ENCODE measurements around the gene DEPDC1. TPM values are rescaled to one million over a fixed set of nuclear protein-coding genes. Genes with fewer than 3 reads are reported as not detected.

DEPDC1 gene
- 10 to 100 TPM; 15.9 to 24.3 TPM for total RNA-seq

GRCh38 chr1:68496680-68497357 is at the start of gene DEPDC1:
TSS of gene DEPDC1 (minus strand) at chr1:68497082. CDS start at chr1:68496999, 83 bp downstream.
- ATAC-seq (peak; percentile 98), DNase-seq (peak; percentile 88)
- Mint-ChIP-seq H3K4me1 (peaks cover 15% of the 10 kb centered on the region), H3K27ac (peak within 1 kb of the TSS; percentile 57), H3K27me3 (peaks cover 10% of the 10 kb centered on the region), H3K4me3 (peak within 1 kb of the TSS; percentile 82), H3K36me3 (ENCODE audit: low read depth) (peaks cover 2% of the 10 kb centered on the region), H3K9me3 (ENCODE audit: low read depth) (peaks cover 4% of the 10 kb centered on the region)
- POLR2A ChIA-PET = no interaction called here
- CTCF ChIA-PET = interaction anchor here (0.5 to 1.0 kb wide), 2 partner anchors 10 to 96 kb away, joined by 3 read pairs; no protein-coding TSS in a partner anchor
- intact Hi-C loops (cut with DNase I, micrococcal nuclease) = loop anchor here in 1 of 2 experiments (10.0 kb wide), 1 partner anchor 812 kb away; the partner anchor contains the start of gene GADD45A

DNA sequence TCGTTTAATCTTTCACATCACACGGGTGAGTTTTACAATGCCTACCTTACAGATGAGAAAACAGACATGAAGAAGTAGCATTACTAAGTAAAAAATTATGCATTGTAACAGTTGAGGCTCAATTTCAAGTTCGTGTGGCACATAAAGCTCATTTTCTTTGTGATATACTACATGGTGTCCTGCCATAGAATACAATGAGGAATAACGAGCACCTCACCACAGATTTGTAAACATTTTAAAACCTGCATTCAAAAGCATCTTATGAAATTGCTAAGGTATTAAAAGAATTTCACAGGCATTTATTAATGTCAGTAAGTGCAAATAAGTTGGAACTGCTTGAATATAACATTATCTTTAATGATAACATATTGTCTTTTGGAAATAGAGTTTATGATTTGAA is 47.8 kb upstream of the DEPDC1 start:
- DNase-seq (no peak), ATAC-seq (no peak)
- no peaks in the 10 kb centered on the region for H3K27me3 Mint-ChIP-seq
- no peaks in the 10 kb centered on the region for H3K36me3 Mint-ChIP-seq (ENCODE audit: low read depth)
- CTCF ChIA-PET = no interaction called here
- no peak overlapping the region for H3K27ac Mint-ChIP-seq
- H3K9me3 Mint-ChIP-seq (ENCODE audit: low read depth) = no peaks in the 10 kb centered on the region
- POLR2A ChIA-PET = no interaction called here
- H3K4me3 Mint-ChIP-seq = no peak overlapping the region
- intact Hi-C loops (cut with DNase I, micrococcal nuclease) = no loop called here
- no peaks in the 10 kb centered on the region for H3K4me1 Mint-ChIP-seq

- ATAC-seq (no peak), DNase-seq (no peak)
- Mint-ChIP-seq H3K36me3 (ENCODE audit: low read depth) (no peaks in the 10 kb centered on the region), H3K27me3 (no peaks in the 10 kb centered on the region), H3K27ac (no peak overlapping the region), H3K9me3 (ENCODE audit: low read depth) (no peaks in the 10 kb centered on the region), H3K4me3 (no peak overlapping the region), H3K4me1 (no peaks in the 10 kb centered on the region)
- POLR2A ChIA-PET = interaction anchor here (0.6 kb wide), 1 partner anchor 1547 kb away, joined by 5 read pairs; no protein-coding TSS in a partner anchor
- CTCF ChIA-PET = no interaction called here
- intact Hi-C loops (cut with DNase I, micrococcal nuclease) = no loop called here
Observed at GRCh38 chr1:68542586-68542985, 45.7 kb upstream of the DEPDC1 start.

- Mint-ChIP-seq H3K4me3 (no peak overlapping the region), H3K4me1 (no peaks in the 10 kb centered on the region), H3K27ac (no peak overlapping the region), H3K36me3 (ENCODE audit: low read depth) (no peaks in the 10 kb centered on the region), H3K9me3 (ENCODE audit: low read depth) (no peaks in the 10 kb centered on the region), H3K27me3 (no peaks in the 10 kb centered on the region)
- intact Hi-C loops (cut with DNase I, micrococcal nuclease) = no loop called here
- CTCF ChIA-PET = no interaction called here
- ATAC-seq = no peak
- DNase-seq = no peak
- POLR2A ChIA-PET = no interaction called here
Observed at GRCh38 chr1:68538941-68539340, 42.1 kb upstream of the DEPDC1 start.

DNA sequence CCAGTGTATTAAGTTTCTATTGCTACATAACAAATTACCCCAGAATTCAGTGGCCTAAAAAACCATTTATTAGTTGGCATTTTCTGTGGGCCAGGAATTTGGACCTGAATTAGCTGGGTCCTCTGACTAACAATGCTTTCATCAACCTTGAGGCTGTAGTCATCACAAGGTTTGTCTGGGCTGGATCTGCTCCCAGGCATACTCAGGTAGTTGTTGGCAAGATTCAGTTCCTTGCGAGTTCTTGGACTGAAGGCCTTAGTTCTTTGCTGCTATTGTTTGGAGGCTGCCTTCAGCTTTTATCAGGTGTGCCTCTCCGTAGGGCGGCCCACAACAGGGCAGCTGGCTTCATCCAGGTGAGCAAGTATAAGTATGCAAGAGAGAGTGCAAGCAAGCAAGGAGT is 31.4 kb upstream of the DEPDC1 start:
- ATAC-seq (no peak), DNase-seq (no peak)
- ChIA-PET POLR2A (no interaction called here), CTCF (no interaction called here)
- Mint-ChIP-seq H3K36me3 (ENCODE audit: low read depth) (no peaks in the 10 kb centered on the region), H3K9me3 (ENCODE audit: low read depth) (no peaks in the 10 kb centered on the region), H3K4me1 (no peaks in the 10 kb centered on the region), H3K27me3 (peaks cover 6% of the 10 kb centered on the region), H3K4me3 (no peak overlapping the region), H3K27ac (no peak overlapping the region)
- intact Hi-C loops (cut with DNase I, micrococcal nuclease) = no loop called here

- ATAC-seq = no peak
- ChIA-PET POLR2A (no interaction called here), CTCF (no interaction called here)
- H3K36me3 Mint-ChIP-seq (ENCODE audit: low read depth) = no peaks in the 10 kb centered on the region
- H3K9me3 Mint-ChIP-seq (ENCODE audit: low read depth) = no peaks in the 10 kb centered on the region
- H3K27me3 Mint-ChIP-seq = peaks cover 1% of the 10 kb centered on the region
- no peak overlapping the region for H3K4me3 Mint-ChIP-seq
- no peak overlapping the region for H3K27ac Mint-ChIP-seq
- H3K4me1 Mint-ChIP-seq = no peaks in the 10 kb centered on the region
- DNase-seq = no peak
- intact Hi-C loops (cut with DNase I, micrococcal nuclease) = no loop called here
Observed at GRCh38 chr1:68525781-68526180, 28.9 kb upstream of the DEPDC1 start.

DNA sequence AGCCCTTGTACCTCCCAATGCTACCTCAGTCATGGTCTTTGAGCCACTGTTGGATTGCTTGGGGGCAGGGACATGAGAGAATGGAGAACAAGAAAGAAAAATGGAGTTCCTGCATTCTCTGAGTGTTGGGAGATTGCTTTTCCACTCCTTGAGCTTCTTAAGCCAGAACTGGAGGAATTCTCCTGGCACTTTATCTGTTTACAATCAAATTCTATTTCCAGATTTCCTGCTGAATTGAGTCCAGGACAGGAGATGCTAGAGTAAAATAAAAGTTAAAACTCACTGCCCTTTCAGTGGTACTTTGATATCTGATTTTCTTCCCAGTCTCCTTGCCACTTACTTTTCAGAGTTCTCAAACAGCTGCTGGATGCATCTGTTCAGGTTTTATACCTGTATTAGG is 24.4 kb upstream of the DEPDC1 start:
- Mint-ChIP-seq H3K4me3 (no peak overlapping the region), H3K9me3 (ENCODE audit: low read depth) (no peaks in the 10 kb centered on the region), H3K27ac (no peak overlapping the region), H3K4me1 (no peaks in the 10 kb centered on the region), H3K27me3 (peaks cover 8% of the 10 kb centered on the region), H3K36me3 (ENCODE audit: low read depth) (no peaks in the 10 kb centered on the region)
- POLR2A ChIA-PET = no interaction called here
- DNase-seq = no peak
- CTCF ChIA-PET = no interaction called here
- no peak for ATAC-seq
- intact Hi-C loops (cut with DNase I, micrococcal nuclease) = no loop called here

DNA sequence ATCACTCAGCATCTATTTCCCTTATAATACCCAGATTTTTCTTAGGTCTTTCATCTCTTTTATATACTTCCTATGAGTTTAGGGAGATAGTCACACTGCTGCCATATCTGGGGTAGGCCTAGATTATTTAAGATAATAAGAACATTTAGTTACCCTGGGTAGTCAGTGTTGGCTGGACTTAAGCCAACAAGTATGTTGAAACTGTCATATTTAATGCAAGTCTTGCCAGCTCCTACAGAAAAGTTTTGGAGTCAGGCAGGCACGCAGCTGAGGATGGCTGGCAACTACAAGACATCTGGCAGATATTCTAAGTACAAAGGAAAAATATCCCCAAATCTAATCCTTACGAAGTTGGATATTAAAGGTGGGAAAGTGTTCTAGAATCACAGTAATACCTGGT is 19.2 kb upstream of the DEPDC1 start:
- intact Hi-C loops (cut with DNase I, micrococcal nuclease) = no loop called here

DNA sequence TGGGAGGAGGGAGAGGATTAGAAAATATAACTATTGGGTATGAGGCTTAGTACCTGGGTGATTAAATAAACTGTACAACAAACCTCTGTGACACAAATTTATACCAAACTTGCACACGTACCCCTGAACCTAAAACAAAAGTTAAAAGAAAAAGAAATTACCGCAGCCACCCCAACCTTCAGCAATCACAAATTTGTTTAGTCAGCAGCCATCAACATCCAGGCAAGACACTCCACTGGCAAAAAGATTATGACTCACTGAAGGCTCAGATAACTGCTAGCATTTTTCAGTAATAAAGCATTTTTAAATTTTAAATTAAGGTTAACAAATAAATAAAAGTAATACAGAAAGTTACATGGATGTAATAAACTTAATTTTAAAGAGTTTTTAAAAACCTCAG is 14.4 kb upstream of the DEPDC1 start:
- H3K27me3 Mint-ChIP-seq = no peaks in the 10 kb centered on the region
- H3K27ac Mint-ChIP-seq = no peak overlapping the region
- H3K36me3 Mint-ChIP-seq (ENCODE audit: low read depth) = no peaks in the 10 kb centered on the region
- POLR2A ChIA-PET = no interaction called here
- H3K4me3 Mint-ChIP-seq = no peak overlapping the region
- no peak for ATAC-seq
- intact Hi-C loops (cut with DNase I, micrococcal nuclease) = no loop called here
- DNase-seq = no peak
- CTCF ChIA-PET = no interaction called here
- H3K9me3 Mint-ChIP-seq (ENCODE audit: low read depth) = no peaks in the 10 kb centered on the region
- no peaks in the 10 kb centered on the region for H3K4me1 Mint-ChIP-seq

More for the DNA sequence above, 19.2 kb upstream of the DEPDC1 start:
- POLR2A ChIA-PET = no interaction called here
- no peaks in the 10 kb centered on the region for H3K36me3 Mint-ChIP-seq (ENCODE audit: low read depth)
- CTCF ChIA-PET = no interaction called here
- no peak for ATAC-seq
- H3K4me3 Mint-ChIP-seq = no peak overlapping the region
- H3K4me1 Mint-ChIP-seq = no peaks in the 10 kb centered on the region
- peaks cover 8% of the 10 kb centered on the region for H3K27me3 Mint-ChIP-seq
- no peak for DNase-seq
- H3K27ac Mint-ChIP-seq = no peak overlapping the region
- no peaks in the 10 kb centered on the region for H3K9me3 Mint-ChIP-seq (ENCODE audit: low read depth)

DNA sequence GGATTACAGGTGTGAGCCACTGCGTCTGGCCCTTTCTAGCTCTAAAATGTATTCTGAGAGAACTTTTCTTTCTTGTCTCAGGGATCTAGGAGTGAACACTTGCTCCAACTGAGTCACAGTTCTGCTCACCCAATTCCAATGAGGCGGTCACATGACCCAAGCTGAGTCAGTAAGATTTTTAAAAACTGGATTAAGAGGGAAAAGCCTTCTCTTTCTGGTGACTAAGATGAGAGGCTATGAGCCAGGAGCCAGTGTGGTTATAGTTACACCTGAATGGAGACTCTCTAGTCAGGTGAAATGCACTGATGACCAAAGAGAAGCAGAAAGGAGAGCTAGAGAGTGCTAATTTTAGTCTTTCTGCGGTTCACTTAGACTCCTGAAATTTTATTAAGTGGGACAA is 9.5 kb upstream of the DEPDC1 start:
- DNase-seq = no peak
- Mint-ChIP-seq H3K4me1 (peaks cover 2% of the 10 kb centered on the region), H3K36me3 (ENCODE audit: low read depth) (no peaks in the 10 kb centered on the region), H3K27ac (no peak overlapping the region), H3K27me3 (peaks cover 7% of the 10 kb centered on the region), H3K4me3 (no peak overlapping the region), H3K9me3 (ENCODE audit: low read depth) (peaks cover 6% of the 10 kb centered on the region)
- no peak for ATAC-seq
- CTCF ChIA-PET = interaction anchor here (1.0 kb wide), 1 partner anchor 9 kb away, joined by 3 read pairs; the partner anchor contains the start of gene DEPDC1
- intact Hi-C loops (cut with DNase I, micrococcal nuclease) = no loop called here
- POLR2A ChIA-PET = no interaction called here

DNA sequence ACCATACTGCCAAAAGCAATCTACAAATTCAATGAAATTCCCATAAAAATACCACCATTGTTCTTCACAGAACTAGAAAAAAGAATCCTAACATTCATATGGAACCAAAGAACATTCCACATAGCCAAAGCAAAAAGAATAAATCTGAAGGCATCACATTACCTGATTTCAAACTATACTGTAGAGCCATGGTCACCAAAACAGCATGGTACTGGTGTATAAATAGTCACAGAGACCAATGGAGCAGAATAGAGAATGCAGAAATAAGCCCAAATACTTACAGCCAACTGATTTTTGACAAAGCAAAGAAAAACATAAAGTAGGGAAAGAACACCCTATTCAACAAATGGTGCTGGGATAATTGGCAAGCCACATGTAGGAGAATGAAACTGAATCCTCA is 6.2 kb upstream of the DEPDC1 start:
- Mint-ChIP-seq H3K36me3 (ENCODE audit: low read depth) (no peaks in the 10 kb centered on the region), H3K9me3 (ENCODE audit: low read depth) (peaks cover 6% of the 10 kb centered on the region), H3K27me3 (peaks cover 9% of the 10 kb centered on the region), H3K4me1 (peaks cover 4% of the 10 kb centered on the region), H3K4me3 (no peak overlapping the region), H3K27ac (no peak overlapping the region)
- intact Hi-C loops (cut with DNase I, micrococcal nuclease) = no loop called here
- no peak for ATAC-seq
- DNase-seq = no peak
- ChIA-PET CTCF (no interaction called here), POLR2A (no interaction called here)

DNA sequence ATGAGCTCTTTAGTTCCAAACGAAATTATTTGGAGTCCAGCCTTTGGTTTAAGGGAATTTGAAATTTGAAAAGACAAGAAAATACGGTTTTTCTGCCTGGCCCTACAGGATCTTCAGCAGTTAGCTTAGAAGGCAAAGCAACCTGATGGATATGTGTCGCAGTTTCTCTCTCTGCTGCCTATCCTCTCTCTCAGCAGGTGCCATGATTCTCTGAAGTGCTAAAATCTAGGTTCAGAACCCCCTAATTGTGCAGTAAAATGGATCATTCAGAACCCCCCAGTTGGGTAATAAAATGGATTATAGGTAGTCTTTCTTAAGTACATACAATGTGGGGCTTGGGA is 446 bp upstream of the DEPDC1 start:
- intact Hi-C loops (cut with DNase I, micrococcal nuclease) = loop anchor here in 1 of 2 experiments (10.0 kb wide), 1 partner anchor 813 kb away; the partner anchor contains the start of gene GADD45A
- CTCF ChIA-PET = interaction anchor here (0.5 to 1.0 kb wide), 2 partner anchors 10 to 97 kb away, joined by 3 read pairs; no protein-coding TSS in a partner anchor
- Mint-ChIP-seq H3K36me3 (ENCODE audit: low read depth) (peaks cover 2% of the 10 kb centered on the region), H3K4me3 (peak overlapping the region; percentile 82), H3K27ac (no peak overlapping the region), H3K27me3 (peaks cover 10% of the 10 kb centered on the region), H3K9me3 (ENCODE audit: low read depth) (peaks cover 6% of the 10 kb centered on the region), H3K4me1 (peaks cover 15% of the 10 kb centered on the region)
- peak; percentile 5 for ATAC-seq
- POLR2A ChIA-PET = no interaction called here
- DNase-seq = no peak
